ENCODE measurements around the gene ZNF292.
"Not testable (repeated sequence)": the region's sequence is repeated elsewhere in the genome, so short reads cannot be mapped to it uniquely, and the experiment has no call there.

Gene ZNF292

GRCh38 chr6:87279196-87279595 is 123.8 kb downstream of the ZNF292 start:
- no peak for DNase-seq

- no peak for DNase-seq
These were observed 126.1 kb downstream of the ZNF292 start for GRCh38 chr6:87281426-87281825.

GRCh38 chr6:87282743-87283142 is 127.4 kb downstream of the ZNF292 start:
- DNase-seq: no peak

GRCh38 chr6:87283461-87283860 is 128.1 kb downstream of the ZNF292 start:
- DNase-seq: no peak

- DNase-seq: no peak
These were observed 131.9 kb downstream of the ZNF292 start for GRCh38 chr6:87287251-87287650.

- DNase-seq: no peak
These were observed 134.2 kb downstream of the ZNF292 start for GRCh38 chr6:87289571-87289970.

- DNase-seq: no peak
These were observed 136.5 kb downstream of the ZNF292 start for GRCh38 chr6:87291883-87292282.

- DNase-seq: no peak
These were observed 138.2 kb downstream of the ZNF292 start for GRCh38 chr6:87293526-87293925.

GRCh38 chr6:87297119-87297518 is 141.8 kb downstream of the ZNF292 start:
- DNase-seq: no peak

GRCh38 chr6:87301277-87301676 is 145.9 kb downstream of the ZNF292 start:
- DNase-seq: not testable (repeated sequence)

GRCh38 chr6:87308970-87309369 is 153.6 kb downstream of the ZNF292 start:
- DNase-seq: no peak

- DNase-seq: no peak
These were observed 157.5 kb downstream of the ZNF292 start for GRCh38 chr6:87312860-87313259.
